Loucy (cell line): ENCODE measurements around the gene NPEPL1.

Experiments used
- H2AFZ ChIP-seq: fragments of 200-600 bp; sonication (generic); 2 replicates; pipeline ENCODE4 v1.6.0; 2016; ENCODE audit warnings: antibody characterized with exemption, mild to moderate bottlenecking, low read length, moderate library complexity
- H3F3A ChIP-seq: fragments of 200-600 bp; 2 replicates; pipeline ENCODE4 v1.6.0; 2016; ENCODE audit warnings: antibody characterized with exemption, low read depth, mild to moderate bottlenecking
- H3K27me3 ChIP-seq: fragments of 200-600 bp; sonication (generic); 2 replicates; pipeline ENCODE4 v1.6.1; 2014; ENCODE audit warnings: low read length, mild to moderate bottlenecking; ENCODE audit not compliant: insufficient read depth, poor library complexity, severe bottlenecking
- H3K36me3 ChIP-seq: fragments of 200-600 bp; sonication (generic); 2 replicates; pipeline ENCODE4 v1.6.1; 2016; ENCODE audit warnings: low read length; ENCODE audit not compliant: insufficient read depth
- H3K4me1 ChIP-seq: fragments of 200-600 bp; sonication (generic); 2 replicates; pipeline ENCODE4 v1.5.1; 2014; ENCODE audit warnings: low read length, mild to moderate bottlenecking; ENCODE audit not compliant: insufficient read depth, poor library complexity, severe bottlenecking
- H3K4me2 ChIP-seq: fragments of 200-600 bp; sonication (generic); 2 replicates; pipeline ENCODE4 v1.6.0; 2014; ENCODE audit warnings: antibody characterized with exemption, low read length, low read depth, mild to moderate bottlenecking; ENCODE audit not compliant: poor library complexity, severe bottlenecking
- H3K4me3 ChIP-seq: fragments of 200-600 bp; sonication (generic); 2 replicates; pipeline ENCODE4 v1.5.1; 2014; ENCODE audit warnings: low read length, mild to moderate bottlenecking, mixed read lengths; ENCODE audit not compliant: poor library complexity, severe bottlenecking
- H3K79me2 ChIP-seq: fragments of 200-600 bp; sonication (generic); 2 replicates; pipeline ENCODE4 v1.6.1; 2014; ENCODE audit warnings: low read length; ENCODE audit not compliant: insufficient read depth
- H3K9ac ChIP-seq: fragments of 200-600 bp; sonication (generic); 2 replicates; pipeline ENCODE4 v1.6.0; 2014; ENCODE audit warnings: mild to moderate bottlenecking, low read depth, low read length, moderate library complexity; ENCODE audit not compliant: poor library complexity, severe bottlenecking
- H3K9me2 ChIP-seq: fragments of 200-600 bp; sonication (generic); replicated peaks from 2 replicates; pipeline ENCODE4 v1.6.1; 2016; ENCODE audit warnings: low read depth, low read length, mixed read lengths
- H3K9me3 ChIP-seq: fragments of 200-600 bp; sonication (generic); 2 replicates; pipeline ENCODE4 v1.6.1; 2014; ENCODE audit warnings: mild to moderate bottlenecking, antibody characterized with exemption, low read length, low read depth; ENCODE audit not compliant: insufficient read depth
- H4K20me1 ChIP-seq: fragments of 200-600 bp; sonication (generic); 2 replicates; pipeline ENCODE4 v1.6.0; 2014; ENCODE audit warnings: antibody characterized with exemption, low read length, mild to moderate bottlenecking; ENCODE audit not compliant: insufficient read depth, poor library complexity, severe bottlenecking
- CTCF ChIP-seq: fragments of 200-600 bp; sonication (generic); conservative IDR thresholded peaks from 2 replicates; pipeline ENCODE4 v1.5.1; 2014; ENCODE audit warnings: mild to moderate bottlenecking, antibody characterized with exemption, low read length
- EZH2phosphoT487 ChIP-seq: fragments of 200-600 bp; IDR thresholded peaks from 2 replicates; pipeline ENCODE4 v1.6.1; 2018; ENCODE audit warnings: antibody characterized with exemption, mild to moderate bottlenecking, moderate library complexity, borderline replicate concordance

The NPEPL1 gene

GRCh38 chr20:58666702-58667101 is 25.9 kb upstream of the NPEPL1 start:
- TF ChIP-seq EZH2phosphoT487 (no peak), CTCF (no peak)
- no peak overlapping the region for H3K4me3 ChIP-seq
- no peak overlapping the region for H3K4me2 ChIP-seq
- no peak overlapping the region for H2AFZ ChIP-seq
- H3K4me1 ChIP-seq = peaks cover 5% of the 10 kb centered on the region
- no peaks in the 10 kb centered on the region for H3K9me2 ChIP-seq
- peaks cover 34% of the 10 kb centered on the region for H4K20me1 ChIP-seq
- H3K27me3 ChIP-seq = no peaks in the 10 kb centered on the region
- H3F3A ChIP-seq = no peaks in the 10 kb centered on the region
- H3K9ac ChIP-seq = no peak overlapping the region
- peaks cover 48% of the 10 kb centered on the region for H3K79me2 ChIP-seq
- H3K36me3 ChIP-seq = peaks cover 46% of the 10 kb centered on the region; the same call in 1 of the 2 replicates
- no peaks in the 10 kb centered on the region for H3K9me3 ChIP-seq

GRCh38 chr20:58667975-58668374 is 24.6 kb upstream of the NPEPL1 start:
- TF ChIP-seq EZH2phosphoT487 (no peak), CTCF (no peak)
- H3K4me1 ChIP-seq = no peaks in the 10 kb centered on the region
- H3K9ac ChIP-seq = no peak overlapping the region
- H3K9me2 ChIP-seq = no peaks in the 10 kb centered on the region
- no peaks in the 10 kb centered on the region for H3F3A ChIP-seq
- no peaks in the 10 kb centered on the region for H3K9me3 ChIP-seq
- no peak overlapping the region for H3K4me3 ChIP-seq
- no peaks in the 10 kb centered on the region for H3K27me3 ChIP-seq
- peaks cover 27% of the 10 kb centered on the region for H4K20me1 ChIP-seq
- H2AFZ ChIP-seq = no peak overlapping the region
- H3K4me2 ChIP-seq = no peak overlapping the region
- H3K36me3 ChIP-seq = peaks cover 49% of the 10 kb centered on the region; the same call in 1 of the 2 replicates
- peaks cover 38% of the 10 kb centered on the region for H3K79me2 ChIP-seq

- H3K4me3 ChIP-seq = no peak overlapping the region
- no peak overlapping the region for H3K4me2 ChIP-seq
- no peak overlapping the region for H2AFZ ChIP-seq
- no peaks in the 10 kb centered on the region for H3F3A ChIP-seq
- H3K79me2 ChIP-seq = peaks cover 31% of the 10 kb centered on the region
- H4K20me1 ChIP-seq = peaks cover 22% of the 10 kb centered on the region
- H3K9ac ChIP-seq = no peak overlapping the region
- no peaks in the 10 kb centered on the region for H3K9me3 ChIP-seq
- H3K36me3 ChIP-seq = peaks cover 56% of the 10 kb centered on the region; the same call in 1 of the 2 replicates
- no peaks in the 10 kb centered on the region for H3K4me1 ChIP-seq
- no peak for TF ChIP-seq CTCF
- TF ChIP-seq EZH2phosphoT487 = no peak
- no peaks in the 10 kb centered on the region for H3K27me3 ChIP-seq
- H3K9me2 ChIP-seq = no peaks in the 10 kb centered on the region
Observed at GRCh38 chr20:58668901-58669286, 23.7 kb upstream of the NPEPL1 start.
